Measurements from ENCODE around the gene SERPINB13.

DNA sequence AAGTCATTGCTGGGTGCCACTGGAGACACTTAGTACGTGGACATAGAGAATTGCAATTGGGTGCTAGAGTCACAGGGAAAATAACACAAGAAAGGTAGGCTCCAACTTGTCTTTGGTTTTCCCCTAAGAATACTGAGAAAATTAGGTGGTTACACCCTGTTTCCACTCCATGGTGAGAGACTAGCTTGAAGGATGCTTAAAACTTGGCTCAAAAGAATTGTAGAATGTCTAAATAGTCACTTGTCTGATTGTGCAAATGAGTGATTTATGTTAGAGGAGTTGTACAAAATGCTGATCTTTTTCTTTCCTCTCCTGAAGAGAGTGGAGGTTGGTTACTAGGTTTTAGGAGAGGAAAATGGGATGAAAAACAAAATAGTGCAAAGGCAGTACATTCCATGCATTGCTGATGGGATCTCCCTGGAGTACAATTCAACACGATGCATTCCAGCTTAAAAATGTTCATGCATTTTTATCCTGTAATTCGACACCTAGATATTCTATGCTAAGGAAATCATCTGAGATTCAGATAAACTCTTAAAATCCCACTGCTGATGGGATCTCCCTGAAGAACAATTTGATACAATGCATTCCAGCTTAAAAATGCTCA, 47.1 kb upstream of the SERPINB13 start:
- TF ChIP-seq, protein P1, sequence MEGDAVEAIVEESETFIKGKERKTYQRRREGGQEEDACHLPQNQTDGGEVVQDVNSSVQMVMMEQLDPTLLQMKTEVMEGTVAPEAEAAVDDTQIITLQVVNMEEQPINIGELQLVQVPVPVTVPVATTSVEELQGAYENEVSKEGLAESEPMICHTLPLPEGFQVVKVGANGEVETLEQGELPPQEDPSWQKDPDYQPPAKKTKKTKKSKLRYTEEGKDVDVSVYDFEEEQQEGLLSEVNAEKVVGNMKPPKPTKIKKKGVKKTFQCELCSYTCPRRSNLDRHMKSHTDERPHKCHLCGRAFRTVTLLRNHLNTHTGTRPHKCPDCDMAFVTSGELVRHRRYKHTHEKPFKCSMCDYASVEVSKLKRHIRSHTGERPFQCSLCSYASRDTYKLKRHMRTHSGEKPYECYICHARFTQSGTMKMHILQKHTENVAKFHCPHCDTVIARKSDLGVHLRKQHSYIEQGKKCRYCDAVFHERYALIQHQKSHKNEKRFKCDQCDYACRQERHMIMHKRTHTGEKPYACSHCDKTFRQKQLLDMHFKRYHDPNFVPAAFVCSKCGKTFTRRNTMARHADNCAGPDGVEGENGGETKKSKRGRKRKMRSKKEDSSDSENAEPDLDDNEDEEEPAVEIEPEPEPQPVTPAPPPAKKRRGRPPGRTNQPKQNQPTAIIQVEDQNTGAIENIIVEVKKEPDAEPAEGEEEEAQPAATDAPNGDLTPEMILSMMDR (conservative IDR thresholded peaks at IDR 0.05; ENCODE audit: low read length) = no peak
- TF ChIP-seq EZH2phosphoT487 (IDR thresholded peaks at IDR 0.05; ENCODE audit: borderline replicate concordance) = no peak

Data from Loucy (cell line).